Smooth muscle cell (in vitro differentiated cells): Measurements from ENCODE around the gene SPIN2B. TPM values are rescaled to one million over a fixed set of nuclear protein-coding genes. Genes with fewer than 3 reads are reported as not detected.
A peak's percentile ranks its signal among the peaks of the same experiment; 100 is the strongest.
"Not testable (repeated sequence)": the region's sequence is repeated elsewhere in the genome, so short reads cannot be mapped to it uniquely, and the experiment has no call there.

Source experiments
- DNase-seq: peaks from one replicate; lab custom pipeline; 2025; ENCODE audit not compliant: unreplicated experiment; lab: John Stamatoyannopoulos, UW
- H2AFZ ChIP-seq: fragments of 200-600 bp; sonication (generic); 2 replicates; pipeline ENCODE4 v1.6.0; 2016; ENCODE audit warnings: antibody characterized with exemption, low read depth, mild to moderate bottlenecking
- H3F3A ChIP-seq: fragments of 200-600 bp; sonication (generic); 2 replicates; pipeline ENCODE4 v1.6.0; 2017; ENCODE audit warnings: antibody characterized with exemption, low read depth
- H3K27ac ChIP-seq: fragments of 200-600 bp; sonication (generic); 2 replicates; pipeline ENCODE4 v1.5.1; 2016; ENCODE audit warnings: low read depth, mild to moderate bottlenecking
- H3K27me3 ChIP-seq: fragments of 200-600 bp; sonication (generic); 2 replicates; pipeline ENCODE4 v1.6.1; 2016; ENCODE audit warnings: low read depth, mild to moderate bottlenecking
- H3K36me3 ChIP-seq: fragments of 200-600 bp; sonication (generic); 2 replicates; pipeline ENCODE4 v1.5.1; 2016; ENCODE audit warnings: low read depth
- H3K4me1 ChIP-seq: fragments of 200-600 bp; sonication (generic); 2 replicates; pipeline ENCODE4 v1.5.1; 2016; ENCODE audit warnings: low read depth
- H3K4me2 ChIP-seq: fragments of 200-600 bp; sonication (generic); 2 replicates; pipeline ENCODE4 v1.6.0; 2016; ENCODE audit warnings: mild to moderate bottlenecking
- H3K4me3 ChIP-seq: fragments of 200-600 bp; sonication (generic); 2 replicates; pipeline ENCODE4 v1.5.1; 2016; ENCODE audit warnings: mild to moderate bottlenecking
- H3K79me2 ChIP-seq: fragments of 200-600 bp; sonication (generic); 2 replicates; pipeline ENCODE4 v1.6.0; 2016; ENCODE audit warnings: low read depth, mild to moderate bottlenecking
- H3K9ac ChIP-seq: fragments of 200-600 bp; sonication (generic); 2 replicates; pipeline ENCODE4 v1.6.0; 2016; ENCODE audit warnings: low read depth
- H3K9me3 ChIP-seq: fragments of 200-600 bp; sonication (generic); replicated peaks from 2 replicates; pipeline ENCODE4 v1.5.1; 2016; ENCODE audit warnings: low read depth
- H4K20me1 ChIP-seq: fragments of 200-600 bp; sonication (generic); 2 replicates; pipeline ENCODE4 v1.6.0; 2016; ENCODE audit warnings: low read depth
- CTCF ChIP-seq: fragments of 200-600 bp; sonication (generic); IDR thresholded peaks from 2 replicates; pipeline ENCODE4 v1.5.1; 2017; ENCODE audit warnings: borderline replicate concordance, mild to moderate bottlenecking, antibody characterized with exemption; ENCODE audit not compliant: insufficient read depth, poor library complexity, severe bottlenecking
- WGBS: methylation state at CpG from one replicate; pipeline ENCODE4 v1.1.7; 2016; ENCODE audit warnings: low lambda C conversion rate; 5-methylcytosine and 5-hydroxymethylcytosine counted together
- polyA plus RNA-seq: library from polyadenylated mRNA; unstranded; fragments of >200 nt; fragmentation: Nextera tagmentation; extraction: Ambion mirVana; gene quantifications from 2 replicates; pipeline ENCODE4 v1.2.1, GENCODE V29; 2016
- total RNA-seq: library from RNA; depleted of rRNA; stranded (reverse); fragments of >200 nt; gene quantifications from 2 replicates; pipeline ENCODE4 v1.2.3, GENCODE V29; 2014

SPIN2B gene
- total and polyA plus RNA-seq, 2 experiments from 2014 or later: 3.6 to 4.3 TPM

GRCh38 chrX:57138674-57139073, 17.3 kb upstream of the SPIN2B start:
- no peaks in the 10 kb centered on the region for H4K20me1 ChIP-seq
- no peak for DNase-seq
- no peaks in the 10 kb centered on the region for H3K9me3 ChIP-seq
- no peaks in the 10 kb centered on the region for H3K27me3 ChIP-seq
- no peak overlapping the region for H3K9ac ChIP-seq
- 82% methylated on average over 4 of the region's 4 CpGs for WGBS
- H3K27ac ChIP-seq: no peak overlapping the region
- no peaks in the 10 kb centered on the region for H3F3A ChIP-seq
- no peaks in the 10 kb centered on the region for H3K4me1 ChIP-seq
- H2AFZ ChIP-seq: no peak overlapping the region
- TF ChIP-seq CTCF: no peak
- no peaks in the 10 kb centered on the region for H3K36me3 ChIP-seq
- no peak overlapping the region for H3K4me3 ChIP-seq
- H3K4me2 ChIP-seq: no peak overlapping the region
- H3K79me2 ChIP-seq: no peaks in the 10 kb centered on the region

GRCh38 chrX:57137501-57137900, 16.2 kb upstream of the SPIN2B start:
- H3K27me3 ChIP-seq: no peaks in the 10 kb centered on the region
- peak overlapping the region; percentile 75 for H3K4me2 ChIP-seq
- no peak overlapping the region for H2AFZ ChIP-seq
- no peaks in the 10 kb centered on the region for H3K36me3 ChIP-seq
- no peak overlapping the region for H3K27ac ChIP-seq
- H3F3A ChIP-seq: no peaks in the 10 kb centered on the region
- WGBS: 74% methylated on average over 1 of the region's 1 CpG
- H3K4me1 ChIP-seq: no peaks in the 10 kb centered on the region
- H3K9me3 ChIP-seq: no peaks in the 10 kb centered on the region
- H3K4me3 ChIP-seq: peak overlapping the region; percentile 45
- TF ChIP-seq CTCF: no peak
- DNase-seq: no peak
- no peaks in the 10 kb centered on the region for H3K79me2 ChIP-seq
- no peaks in the 10 kb centered on the region for H4K20me1 ChIP-seq
- no peak overlapping the region for H3K9ac ChIP-seq

- H3K4me2 ChIP-seq: peak within 1 kb of the TSS; percentile 75
- H3F3A ChIP-seq, H3K9me3 ChIP-seq, H3K79me2 ChIP-seq, H2AFZ ChIP-seq, H3K4me1 ChIP-seq, H4K20me1 ChIP-seq, H3K27me3 ChIP-seq, H3K36me3 ChIP-seq, DNase-seq, H3K9ac ChIP-seq, H3K27ac ChIP-seq: not testable (repeated sequence)
- 65% methylated on average over 24 of the region's 27 CpGs for WGBS
- H3K4me3 ChIP-seq: peak within 1 kb of the TSS; percentile 45
Observed at GRCh38 chrX:57137073-57137472, 15.7 kb upstream of the SPIN2B start, which contains the start of gene SPIN2A. Gene SPIN2A (minus strand): TSS chrX:57137397. CDS start chrX:57136597, 800 bp downstream.

- not testable (repeated sequence) for H3K36me3 ChIP-seq, H3K4me3 ChIP-seq, H3K79me2 ChIP-seq, H3K27ac ChIP-seq, H3K27me3 ChIP-seq, H2AFZ ChIP-seq, H3F3A ChIP-seq, H3K9ac ChIP-seq, H3K9me3 ChIP-seq, DNase-seq, H3K4me1 ChIP-seq, H4K20me1 ChIP-seq
- H3K4me2 ChIP-seq: peak overlapping the region; percentile 75
- WGBS: 63% methylated on average over 1 of the region's 3 CpGs
Observed at GRCh38 chrX:57136589-57136988, 15.2 kb upstream of the SPIN2B start.

GRCh38 chrX:57135287-57135686, 13.9 kb upstream of the SPIN2B start:
- no peaks in the 10 kb centered on the region for H3K4me1 ChIP-seq
- H3K4me2 ChIP-seq: no peak overlapping the region
- 90% methylated on average over 3 of the region's 3 CpGs for WGBS
- TF ChIP-seq CTCF: no peak
- H3K9ac ChIP-seq: no peak overlapping the region
- no peak overlapping the region for H3K27ac ChIP-seq
- no peak for DNase-seq
- H3K9me3 ChIP-seq: no peaks in the 10 kb centered on the region
- no peaks in the 10 kb centered on the region for H3K27me3 ChIP-seq
- no peaks in the 10 kb centered on the region for H3K79me2 ChIP-seq
- no peaks in the 10 kb centered on the region for H3F3A ChIP-seq
- H3K4me3 ChIP-seq: no peak overlapping the region
- H4K20me1 ChIP-seq: no peaks in the 10 kb centered on the region
- H3K36me3 ChIP-seq: no peaks in the 10 kb centered on the region
- H2AFZ ChIP-seq: no peak overlapping the region
